Measurements from ENCODE around the gene TNFRSF12A.
"Not testable (repeated sequence)": the region's sequence is repeated elsewhere in the genome, so short reads cannot be mapped to it uniquely, and the experiment has no call there.

The TNFRSF12A gene

GRCh38 chr16:3069146-3069545 lies 49.0 kb downstream of the TNFRSF12A start:
- not testable (repeated sequence) for DNase-seq

GRCh38 chr16:3070608-3071111 lies 50.5 kb downstream of the TNFRSF12A start:
- no peak for DNase-seq

- no peak for DNase-seq
Measured at GRCh38 chr16:3071655-3072054, 51.5 kb downstream of the TNFRSF12A start.
